Naive thymus-derived CD8-positive, alpha-beta T cell (primary cell): ENCODE results near the gene BSPRY. TPM values are rescaled to one million over a fixed set of nuclear protein-coding genes. Genes with fewer than 3 reads are reported as not detected.
A peak's percentile ranks its signal among the peaks of the same experiment; 100 is the strongest.
"Not testable (repeated sequence)": the region's sequence is repeated elsewhere in the genome, so short reads cannot be mapped to it uniquely, and the experiment has no call there.

Source experiments
- ATAC-seq, 2 donors: fragments of 150-1000 bp; cut with Tn5 transposase in 1 of 2; sonication (Bioruptor Pico), chemical (Tn5 transposase) in 1 of 2; 1 replicate in 1 of 2; 2 replicates in 1 of 2; pipeline ENCODE4 v1.10.0; 2021; ENCODE audit warnings: mild to moderate bottlenecking in 2 of 2, moderate library complexity in 2 of 2
- POLR2A ChIA-PET: fragments of 350-600 bp; sonication (Branson Sonifier 250); formaldehyde crosslinking; loops from one replicate; lab custom pipeline; 2021; ENCODE audit warnings: antibody characterized with exemption; lab: Charles Lee
- DNase-seq, 10 donors: peaks; one replicate each; pipeline versions ENCODE4 v3.0.0 to v3.0.0-alpha.2; 2020 to 2022
- H3K27ac Mint-ChIP-seq, 10 donors: one replicate each; pipeline ENCODE4 v1.8.0; 2020 to 2022; ENCODE audit warnings: mild to moderate bottlenecking in 10 of 10, mixed read lengths in 10 of 10, moderate library complexity in 4 of 10, inconsistent platforms in 1 of 10
- H3K27me3 Mint-ChIP-seq, 5 donors: one replicate each; pipeline ENCODE4 v1.8.0; 2021 to 2022; ENCODE audit warnings: mixed read lengths in 5 of 5
- H3K36me3 Mint-ChIP-seq, 3 donors: one replicate each; pipeline ENCODE4 v1.8.0; 2020 to 2022; ENCODE audit warnings: mixed read lengths in 3 of 3, mild to moderate bottlenecking in 2 of 3, inconsistent platforms in 1 of 3
- H3K4me1 Mint-ChIP-seq, 4 donors: one replicate each; pipeline ENCODE4 v1.8.0; 2021 to 2022; ENCODE audit warnings: mixed read lengths in 4 of 4
- H3K4me3 Mint-ChIP-seq, 10 donors: one replicate each; pipeline ENCODE4 v1.8.0; 2020 to 2022; ENCODE audit warnings: mild to moderate bottlenecking in 10 of 10, mixed read lengths in 10 of 10, moderate library complexity in 6 of 10, inconsistent platforms in 1 of 10
- H3K9me3 Mint-ChIP-seq, 9 donors: one replicate each; pipeline ENCODE4 v1.8.0; 2020 to 2022; ENCODE audit warnings: mixed read lengths in 9 of 9, mild to moderate bottlenecking in 3 of 9, inconsistent platforms in 1 of 9, moderate library complexity in 1 of 9
- polyA plus RNA-seq, 3 donors: library from polyadenylated mRNA; unstranded; fragments of 300-500 nt; fragmentation: Illumina TruSeq; gene quantifications; one replicate each; pipeline ENCODE4 v1.2.3, GENCODE V29; 2021
- total RNA-seq, 8 experiments: library from RNA in 2 of 8; stranded (reverse) in 2 of 8; gene quantifications; one replicate each; pipeline ENCODE4 v1.2.3 and lab custom pipeline; 2021 to 2026

The BSPRY gene
- total and polyA plus RNA-seq, 5 experiments from 2014 or later = 0.36 to 1.3 (median 0.86) TPM; not detected in 1

DNA sequence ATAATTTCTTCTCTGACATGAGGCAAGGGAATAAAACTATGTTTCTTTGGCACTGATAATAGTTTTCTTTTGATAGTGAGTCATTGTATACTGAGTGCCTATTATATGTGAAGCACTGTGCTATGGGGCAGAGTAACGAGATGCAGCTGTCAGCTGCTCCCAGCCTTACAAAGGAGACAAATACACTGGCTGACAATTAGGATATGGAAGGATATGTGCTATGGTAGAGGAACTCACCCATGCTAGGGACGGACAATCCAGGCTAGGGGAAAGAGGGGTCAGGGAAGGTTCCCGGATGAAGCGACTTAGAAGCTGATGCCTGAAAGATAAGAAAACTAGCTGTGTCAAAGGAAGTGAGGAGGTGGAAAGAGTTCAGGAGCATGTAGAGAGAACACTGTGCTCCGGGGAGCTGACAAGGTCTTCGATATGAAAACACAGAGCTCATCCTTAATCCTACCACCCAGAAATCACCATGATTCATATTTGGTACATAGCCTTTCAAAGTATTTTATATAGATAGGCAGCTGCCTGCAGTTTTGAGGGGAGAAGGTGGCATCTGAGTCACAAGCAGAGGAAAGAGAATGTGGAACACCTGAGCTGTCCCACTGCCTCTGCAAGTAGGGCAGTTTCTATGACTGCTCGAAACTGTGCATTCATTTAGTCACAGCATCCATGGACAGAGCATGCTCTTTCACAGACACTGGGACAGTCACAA, 12.1 kb downstream of the BSPRY start:
- no peak overlapping the region for H3K27ac Mint-ChIP-seq
- no peaks in the 10 kb centered on the region for H3K9me3 Mint-ChIP-seq
- ATAC-seq (no peak), DNase-seq (no peak)
- POLR2A ChIA-PET = no interaction called here
- H3K4me3 Mint-ChIP-seq = no peak overlapping the region
- H3K36me3 Mint-ChIP-seq = no peaks in the 10 kb centered on the region
- H3K4me1 Mint-ChIP-seq = peaks cover 0 to 2% (median 0%) of the 10 kb centered on the region in 4 donors
- peaks cover 0 to 5% (median 0%) of the 10 kb centered on the region in 5 donors for H3K27me3 Mint-ChIP-seq

- Mint-ChIP-seq H3K36me3 (no peaks in the 10 kb centered on the region), H3K4me3 (no peak overlapping the region), H3K4me1 (peaks cover 0 to 2% (median 0%) of the 10 kb centered on the region in 4 donors), H3K9me3 (no peaks in the 10 kb centered on the region), H3K27me3 (peaks cover 0 to 3% (median 0%) of the 10 kb centered on the region in 5 donors), H3K27ac (no peak overlapping the region)
- DNase-seq (no peak), ATAC-seq (no peak)
- POLR2A ChIA-PET = no interaction called here
These were observed 14.0 kb downstream of the BSPRY start for GRCh38 chr9:113363336-113363735.

GRCh38 chr9:113364951-113365350, 15.6 kb downstream of the BSPRY start:
- ATAC-seq = no peak
- POLR2A ChIA-PET = interaction anchor here (0.7 kb wide), 1 partner anchor 20 kb away, joined by 3 read pairs; no protein-coding TSS in a partner anchor
- H3K4me3 Mint-ChIP-seq = no peak overlapping the region
- DNase-seq = no peak
- H3K9me3 Mint-ChIP-seq = no peaks in the 10 kb centered on the region
- H3K4me1 Mint-ChIP-seq = peaks cover 0 to 2% (median 0%) of the 10 kb centered on the region in 4 donors
- no peaks in the 10 kb centered on the region for H3K36me3 Mint-ChIP-seq
- peaks cover 0 to 3% (median 0%) of the 10 kb centered on the region in 5 donors for H3K27me3 Mint-ChIP-seq
- no peak overlapping the region for H3K27ac Mint-ChIP-seq

- H3K4me3 Mint-ChIP-seq, H3K4me1 Mint-ChIP-seq, H3K27me3 Mint-ChIP-seq, POLR2A ChIA-PET, ATAC-seq, DNase-seq, H3K36me3 Mint-ChIP-seq, H3K27ac Mint-ChIP-seq, H3K9me3 Mint-ChIP-seq: not testable (repeated sequence)
These were observed 16.3 kb downstream of the BSPRY start for GRCh38 chr9:113365652-113366051.

DNA sequence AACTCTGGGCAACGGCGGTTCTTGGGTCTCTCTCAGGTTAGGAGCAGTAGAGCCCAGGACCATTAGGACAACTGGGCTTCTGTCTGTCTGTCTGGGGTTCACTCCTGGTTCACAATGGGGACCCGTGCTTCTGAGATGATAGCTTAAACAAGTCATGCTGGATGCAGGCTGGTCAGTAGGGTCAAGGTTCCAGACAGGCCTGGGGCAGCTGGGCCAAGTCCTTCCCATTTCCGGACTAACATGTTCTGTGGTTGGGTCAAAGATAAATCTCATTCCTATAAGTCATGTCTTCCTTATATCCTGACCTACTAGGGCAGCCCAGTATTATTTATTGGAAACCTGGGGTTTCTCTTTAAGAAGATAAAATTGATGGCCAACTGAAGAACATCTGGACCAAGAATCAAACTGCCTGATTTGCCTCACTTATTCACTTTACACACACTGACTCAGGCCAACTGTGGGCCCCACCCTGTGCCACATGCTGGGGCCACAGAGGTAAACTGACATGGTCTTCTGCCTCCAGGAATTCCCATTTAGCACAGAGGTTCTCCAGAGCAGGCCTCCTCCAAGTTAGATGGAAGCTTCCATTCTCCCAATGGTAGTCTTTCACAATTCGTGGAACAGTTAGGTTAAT, 19.1 kb downstream of the BSPRY start:
- Mint-ChIP-seq H3K27me3 (no peaks in the 10 kb centered on the region), H3K36me3 (peaks cover 0 to 6% (median 0%) of the 10 kb centered on the region in 3 donors), H3K4me1 (peaks cover 0 to 5% (median 2%) of the 10 kb centered on the region in 4 donors), H3K4me3 (no peak overlapping the region), H3K27ac (no peak overlapping the region), H3K9me3 (no peaks in the 10 kb centered on the region)
- POLR2A ChIA-PET = no interaction called here
- ATAC-seq (no peak), DNase-seq (no peak)

DNA sequence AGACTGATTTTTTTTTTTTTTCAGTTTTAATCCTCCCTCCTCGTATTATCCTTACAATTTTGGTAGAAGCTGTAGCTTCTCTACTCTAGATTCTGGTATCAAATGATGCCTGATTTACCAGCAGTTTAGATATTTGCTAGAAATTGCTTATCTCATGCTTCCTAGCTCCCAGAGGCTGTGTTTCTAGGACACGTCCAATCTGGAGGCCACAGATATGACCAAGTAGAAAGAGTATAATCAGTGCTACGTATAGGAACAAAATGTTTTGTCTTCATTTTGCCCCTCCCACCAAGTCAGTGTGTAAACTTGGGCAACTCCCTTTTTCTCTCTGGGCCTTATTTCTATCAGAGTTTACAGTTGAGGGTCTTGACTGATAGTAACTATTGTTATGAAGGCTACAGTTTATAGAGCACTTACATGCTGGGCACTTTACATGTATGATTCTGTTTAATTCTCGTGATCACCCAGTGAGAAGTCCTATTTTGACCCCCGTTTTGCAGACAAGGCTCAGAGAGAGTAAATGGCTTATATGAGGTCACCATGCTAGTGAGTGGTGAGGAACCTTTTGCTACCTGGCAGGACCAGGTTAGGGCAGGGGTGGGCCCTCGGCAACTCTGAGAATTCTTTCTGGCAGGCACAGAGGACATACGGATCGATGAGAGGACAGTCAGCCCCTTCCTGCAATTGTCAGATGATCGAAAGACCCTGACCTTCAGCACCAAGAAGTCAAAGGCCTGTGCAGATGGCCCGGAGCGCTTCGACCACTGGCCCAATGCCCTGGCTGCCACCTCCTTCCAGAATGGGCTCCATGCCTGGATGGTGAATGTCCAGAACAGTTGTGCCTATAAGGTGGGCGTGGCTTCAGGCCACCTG, 19.9 kb downstream of the BSPRY start:
- H3K4me1 Mint-ChIP-seq = peaks cover 0 to 5% (median 2%) of the 10 kb centered on the region in 4 donors
- H3K27me3 Mint-ChIP-seq = no peaks in the 10 kb centered on the region
- DNase-seq = no peak
- no peak for ATAC-seq
- no peak overlapping the region for H3K27ac Mint-ChIP-seq
- no peaks in the 10 kb centered on the region for H3K9me3 Mint-ChIP-seq
- POLR2A ChIA-PET = no interaction called here
- no peak overlapping the region for H3K4me3 Mint-ChIP-seq
- H3K36me3 Mint-ChIP-seq = peaks cover 0 to 9% (median 0%) of the 10 kb centered on the region in 3 donors

DNA sequence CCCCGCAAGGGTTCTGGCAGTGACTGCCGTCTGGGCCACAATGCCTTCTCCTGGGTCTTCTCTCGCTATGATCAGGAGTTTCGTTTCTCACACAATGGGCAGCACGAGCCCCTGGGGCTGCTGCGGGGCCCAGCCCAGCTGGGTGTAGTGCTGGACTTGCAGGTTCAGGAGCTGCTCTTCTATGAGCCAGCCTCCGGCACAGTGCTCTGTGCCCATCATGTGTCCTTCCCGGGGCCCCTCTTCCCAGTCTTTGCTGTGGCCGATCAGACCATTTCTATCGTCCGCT, 20.5 kb downstream of the BSPRY start:
- Mint-ChIP-seq H3K27me3 (no peaks in the 10 kb centered on the region), H3K36me3 (peaks cover 0 to 13% (median 0%) of the 10 kb centered on the region in 3 donors), H3K9me3 (no peaks in the 10 kb centered on the region), H3K4me1 (peaks cover 0 to 7% (median 3%) of the 10 kb centered on the region in 4 donors), H3K4me3 (no peak overlapping the region), H3K27ac (no peak overlapping the region)
- DNase-seq (no peak), ATAC-seq (no peak)
- POLR2A ChIA-PET = interaction anchor here (0.6 kb wide), 1 partner anchor 18 kb away, joined by 6 read pairs; no protein-coding TSS in a partner anchor

DNA sequence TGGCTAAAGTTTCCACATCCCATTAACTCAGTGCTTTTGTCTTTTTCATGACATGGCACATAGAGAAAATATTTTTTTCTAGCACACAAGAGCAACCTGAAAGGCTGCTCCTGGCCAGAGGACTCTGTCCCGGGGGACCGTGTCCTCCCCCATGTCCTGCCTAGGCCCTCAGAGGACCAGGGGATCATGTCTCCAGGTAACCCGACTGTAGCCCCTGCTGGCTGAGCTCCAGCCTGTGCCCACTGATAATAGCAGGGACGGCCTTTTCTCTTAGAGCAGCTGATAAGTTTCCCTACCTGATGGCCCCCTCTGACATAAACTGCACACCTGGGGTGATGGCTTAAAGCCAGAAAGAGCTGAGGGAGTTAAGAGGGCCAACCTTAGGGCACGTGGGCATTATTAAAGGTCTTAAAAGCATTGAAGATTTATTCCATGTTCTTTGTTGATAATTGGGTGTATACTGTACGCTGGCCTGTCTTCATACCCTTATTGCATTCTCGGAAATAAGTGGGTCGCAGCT, 21.5 kb downstream of the BSPRY start:
- H3K4me3 Mint-ChIP-seq = no peak overlapping the region
- ATAC-seq = no peak
- H3K27me3 Mint-ChIP-seq = no peaks in the 10 kb centered on the region
- H3K27ac Mint-ChIP-seq = peak overlapping the region in 2 of 10 donors; percentile 8 to 59
- POLR2A ChIA-PET = interaction anchor here (0.6 to 0.7 kb wide), 3 partner anchors 14 to 39 kb away, joined by 3 to 4 read pairs (median 4); partner anchors contain the start of genes C9orf43 and POLE3
- H3K4me1 Mint-ChIP-seq = peaks cover 7 to 17% (median 13%) of the 10 kb centered on the region in 4 donors
- no peak for DNase-seq
- no peaks in the 10 kb centered on the region for H3K9me3 Mint-ChIP-seq
- H3K36me3 Mint-ChIP-seq = peaks cover 0 to 15% (median 0%) of the 10 kb centered on the region in 3 donors

- ATAC-seq (no peak), DNase-seq (no peak)
- H3K27me3 Mint-ChIP-seq = no peaks in the 10 kb centered on the region
- H3K9me3 Mint-ChIP-seq = no peaks in the 10 kb centered on the region
- POLR2A ChIA-PET = interaction anchor here (1.0 kb wide), 1 partner anchor 38 kb away, joined by 5 read pairs; the partner anchor contains the start of genes C9orf43 and POLE3
- H3K4me1 Mint-ChIP-seq = peaks cover 7 to 19% (median 13%) of the 10 kb centered on the region in 4 donors
- peaks cover 0 to 15% (median 0%) of the 10 kb centered on the region in 3 donors for H3K36me3 Mint-ChIP-seq
- no peak overlapping the region for H3K4me3 Mint-ChIP-seq
- H3K27ac Mint-ChIP-seq = peak overlapping the region in 2 of 10 donors; percentile 6 to 41
These were observed 22.7 kb downstream of the BSPRY start for GRCh38 chr9:113372059-113372458.

DNA sequence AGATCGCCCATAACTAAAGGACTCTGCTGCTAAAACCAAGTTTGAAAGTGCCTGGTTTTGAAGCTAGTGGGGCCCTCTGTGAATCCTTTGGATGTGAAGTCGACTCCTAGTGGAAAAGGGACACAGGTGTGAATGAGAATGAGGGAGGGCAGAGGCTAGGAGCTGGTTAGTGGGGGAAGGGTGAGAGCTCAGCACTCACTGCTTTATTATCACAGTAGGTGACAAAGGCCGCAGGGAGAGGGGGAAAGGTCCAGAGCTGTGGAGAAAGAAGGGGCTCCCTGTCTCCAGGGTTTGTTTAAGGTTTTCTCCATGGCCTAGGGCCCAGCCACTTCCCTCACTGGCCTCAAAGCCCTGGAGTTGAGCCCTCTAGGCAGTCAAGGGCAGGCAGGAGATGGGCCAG, 23.9 kb downstream of the BSPRY start:
- Mint-ChIP-seq H3K4me1 (peaks cover 7 to 22% (median 13%) of the 10 kb centered on the region in 4 donors), H3K9me3 (no peaks in the 10 kb centered on the region), H3K27me3 (no peaks in the 10 kb centered on the region), H3K4me3 (peak overlapping the region in 1 of 10 donors; percentile 16), H3K27ac (peak overlapping the region in 4 of 10 donors; percentile 9 to 78 (median 53)), H3K36me3 (peaks cover 0 to 15% (median 0%) of the 10 kb centered on the region in 3 donors)
- POLR2A ChIA-PET = interaction anchor here (1.0 to 1.5 kb wide), 2 partner anchors 37 to 38 kb away, joined by 5 to 7 read pairs; partner anchors contain the start of genes C9orf43 and POLE3
- ATAC-seq (no peak), DNase-seq (no peak)

- Mint-ChIP-seq H3K4me3 (no peak overlapping the region), H3K36me3 (peaks cover 0 to 15% (median 0%) of the 10 kb centered on the region in 3 donors)
- POLR2A ChIA-PET = interaction anchor here (1.5 kb wide), 1 partner anchor 37 kb away, joined by 7 read pairs; the partner anchor contains the start of genes C9orf43 and POLE3
These were observed 24.5 kb downstream of the BSPRY start for GRCh38 chr9:113373676-113374392.

More at GRCh38 chr9:113373676-113374392, 24.5 kb downstream of the BSPRY start:
- DNase-seq = no peak
- no peak for ATAC-seq
- no peaks in the 10 kb centered on the region for H3K9me3 Mint-ChIP-seq
- peaks cover 7 to 22% (median 13%) of the 10 kb centered on the region in 4 donors for H3K4me1 Mint-ChIP-seq
- H3K27ac Mint-ChIP-seq = peak overlapping the region in 3 of 10 donors; percentile 48 to 86 (median 53)
- H3K27me3 Mint-ChIP-seq = no peaks in the 10 kb centered on the region
